GM12864 (cell line): Measurements from ENCODE around the gene RPS13.
A peak's percentile ranks its signal among the peaks of the same experiment; 100 is the strongest.
"Not testable (repeated sequence)": the region's sequence is repeated elsewhere in the genome, so short reads cannot be mapped to it uniquely, and the experiment has no call there.

Experiments used
- DNase-seq: peaks from one replicate; pipeline ENCODE4 v3.0.0-alpha.2; 2011; ENCODE audit warnings: low read depth
- H3K4me3 ChIP-seq: 2 replicates; pipeline ENCODE4 v1.5.1; 2011; ENCODE audit warnings: mild to moderate bottlenecking, low read depth, low read length, control low read depth
- CTCF ChIP-seq: IDR thresholded peaks from 2 replicates; pipeline ENCODE4 v1.5.1; 2011; ENCODE audit warnings: low read depth, mild to moderate bottlenecking, moderate library complexity, low read length, control low read depth, inconsistent platforms; ENCODE audit errors: missing control alignments

Gene RPS13

GRCh38 chr11:17066691-17067090 is 10.8 kb downstream of the RPS13 start:
- DNase-seq = no peak
- no peak overlapping the region for H3K4me3 ChIP-seq
- TF ChIP-seq CTCF = no peak

GRCh38 chr11:17063171-17064002 is 14.1 kb downstream of the RPS13 start:
- H3K4me3 ChIP-seq = no peak overlapping the region
- no peak for DNase-seq
- TF ChIP-seq CTCF = peak; percentile 83

- H3K4me3 ChIP-seq, DNase-seq: not testable (repeated sequence)
These were observed 26.3 kb downstream of the RPS13 start for GRCh38 chr11:17051146-17051545.

GRCh38 chr11:17048491-17048890 is 29.0 kb downstream of the RPS13 start:
- DNase-seq, H3K4me3 ChIP-seq: not testable (repeated sequence)

- no peak for TF ChIP-seq CTCF
- DNase-seq = no peak
- H3K4me3 ChIP-seq = no peak overlapping the region
These were observed 30.8 kb downstream of the RPS13 start for GRCh38 chr11:17046690-17047089.

GRCh38 chr11:17036666-17037658 is 40.5 kb downstream of the RPS13 start:
- no peak for DNase-seq
- no peak overlapping the region for H3K4me3 ChIP-seq
- peak; percentile 36 for TF ChIP-seq CTCF

- DNase-seq, H3K4me3 ChIP-seq: not testable (repeated sequence)
These were observed 43.4 kb downstream of the RPS13 start for GRCh38 chr11:17034027-17034426.

- no peak for DNase-seq
- no peak for TF ChIP-seq CTCF
- H3K4me3 ChIP-seq = no peak overlapping the region
These were observed 50.9 kb downstream of the RPS13 start for GRCh38 chr11:17026487-17027082.
